ENCODE results near the gene CCDC88B. TPM values are rescaled to one million over a fixed set of nuclear protein-coding genes. Genes with fewer than 3 reads are reported as not detected.

The CCDC88B gene
- polyA plus RNA-seq, 1 donor from 2014 or later, result 1.3 TPM

DNA sequence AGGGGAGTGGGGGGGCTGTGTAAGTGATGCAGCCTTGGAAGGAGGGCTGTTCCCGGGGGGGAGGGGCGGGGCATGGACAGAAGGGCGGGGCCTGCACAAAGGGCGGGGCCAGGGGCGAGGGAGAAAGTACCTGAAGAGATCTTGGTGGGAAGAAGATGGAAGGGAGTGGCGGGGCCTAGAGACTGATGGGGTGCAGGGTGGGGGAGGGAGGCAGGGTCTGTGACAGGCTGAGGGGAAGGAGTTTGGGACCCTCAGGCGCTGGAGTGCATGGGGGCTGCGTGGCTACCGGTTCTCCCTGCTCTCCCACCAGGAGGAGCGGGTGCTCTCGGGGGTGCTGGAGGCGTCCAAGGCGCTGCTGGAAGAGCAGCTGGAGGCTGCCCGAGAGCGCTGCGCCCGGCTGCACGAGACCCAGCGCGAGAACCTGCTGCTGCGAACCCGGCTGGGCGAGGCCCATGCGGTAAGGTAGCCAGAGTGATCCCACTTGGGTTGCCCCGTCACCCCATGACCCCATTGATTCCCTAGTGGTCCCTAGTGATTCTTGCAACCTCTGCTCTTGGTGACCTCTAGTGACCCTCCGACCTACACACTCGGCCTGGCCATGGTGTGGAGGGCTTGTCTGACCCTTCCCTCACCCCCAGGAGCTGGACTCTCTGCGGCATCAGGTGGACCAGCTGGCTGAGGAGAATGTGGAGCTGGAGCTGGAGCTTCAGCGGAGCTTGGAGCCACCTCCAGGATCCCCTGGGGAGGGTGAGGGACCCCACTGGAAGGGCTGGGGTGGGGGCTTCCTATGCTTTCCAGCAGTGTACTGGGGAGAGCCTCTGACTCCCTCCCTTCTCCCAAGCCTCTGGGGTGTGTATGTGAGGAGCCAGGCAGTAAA, 3.1 kb downstream of the CCDC88B start:
- H3K4me3 ChIP-seq (ENCODE audit: low read length), result no peak overlapping the region
- H3K9me2 ChIP-seq (ENCODE audit: insufficient read depth, low read length), result no peaks in the 10 kb centered on the region
- no peak for TF ChIP-seq EP300 (conservative IDR thresholded peaks at IDR 0.05; ENCODE audit: poor library complexity, severe bottlenecking)
- TF ChIP-seq REST (IDR thresholded peaks at IDR 0.05; ENCODE audit: borderline replicate concordance), result no peak
- no peak for TF ChIP-seq MXI1 (conservative IDR thresholded peaks at IDR 0.05; ENCODE audit: poor library complexity, severe bottlenecking)
- TF ChIP-seq, protein P1, sequence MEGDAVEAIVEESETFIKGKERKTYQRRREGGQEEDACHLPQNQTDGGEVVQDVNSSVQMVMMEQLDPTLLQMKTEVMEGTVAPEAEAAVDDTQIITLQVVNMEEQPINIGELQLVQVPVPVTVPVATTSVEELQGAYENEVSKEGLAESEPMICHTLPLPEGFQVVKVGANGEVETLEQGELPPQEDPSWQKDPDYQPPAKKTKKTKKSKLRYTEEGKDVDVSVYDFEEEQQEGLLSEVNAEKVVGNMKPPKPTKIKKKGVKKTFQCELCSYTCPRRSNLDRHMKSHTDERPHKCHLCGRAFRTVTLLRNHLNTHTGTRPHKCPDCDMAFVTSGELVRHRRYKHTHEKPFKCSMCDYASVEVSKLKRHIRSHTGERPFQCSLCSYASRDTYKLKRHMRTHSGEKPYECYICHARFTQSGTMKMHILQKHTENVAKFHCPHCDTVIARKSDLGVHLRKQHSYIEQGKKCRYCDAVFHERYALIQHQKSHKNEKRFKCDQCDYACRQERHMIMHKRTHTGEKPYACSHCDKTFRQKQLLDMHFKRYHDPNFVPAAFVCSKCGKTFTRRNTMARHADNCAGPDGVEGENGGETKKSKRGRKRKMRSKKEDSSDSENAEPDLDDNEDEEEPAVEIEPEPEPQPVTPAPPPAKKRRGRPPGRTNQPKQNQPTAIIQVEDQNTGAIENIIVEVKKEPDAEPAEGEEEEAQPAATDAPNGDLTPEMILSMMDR (IDR thresholded peaks at IDR 0.05; ENCODE audit: poor library complexity, severe bottlenecking), result no peak
- no peak for TF ChIP-seq SMC3 (conservative IDR thresholded peaks at IDR 0.05; ENCODE audit: poor library complexity)
- no peak for TF ChIP-seq RAD21 (conservative IDR thresholded peaks at IDR 0.05)
- TF ChIP-seq TAF1 (IDR thresholded peaks at IDR 0.05; ENCODE audit: low read depth), result no peak
- TF ChIP-seq POLR2AphosphoS5 (IDR thresholded peaks at IDR 0.05), result no peak
- TF ChIP-seq EZH2 (IDR thresholded peaks at IDR 0.05; ENCODE audit: borderline replicate concordance, insufficient read depth, low read length, poor library complexity, severe bottlenecking), result no peak
- H3K27ac ChIP-seq (ENCODE audit: low read length), result no peak overlapping the region
- no peak overlapping the region for H3K4me2 ChIP-seq (ENCODE audit: low read length)
- H2AFZ ChIP-seq (ENCODE audit: low read depth, low read length), result no peak overlapping the region
- no peaks in the 10 kb centered on the region for H3F3A ChIP-seq (ENCODE audit: insufficient read depth, low read length, poor library complexity, severe bottlenecking)
- H3K36me3 ChIP-seq (ENCODE audit: insufficient read depth, low read length), result no peaks in the 10 kb centered on the region
- no peaks in the 10 kb centered on the region for H3K79me2 ChIP-seq (replicated peaks; ENCODE audit: insufficient read depth, low read length)
- H3K9me3 ChIP-seq (ENCODE audit: low read length), result no peaks in the 10 kb centered on the region
- H3K27me3 ChIP-seq (ENCODE audit: insufficient read depth, low read depth, low read length), result no peaks in the 10 kb centered on the region
- H4K20me1 ChIP-seq (ENCODE audit: insufficient read depth), result no peaks in the 10 kb centered on the region
- no peak overlapping the region for H3K9ac ChIP-seq (ENCODE audit: low read length)

DNA sequence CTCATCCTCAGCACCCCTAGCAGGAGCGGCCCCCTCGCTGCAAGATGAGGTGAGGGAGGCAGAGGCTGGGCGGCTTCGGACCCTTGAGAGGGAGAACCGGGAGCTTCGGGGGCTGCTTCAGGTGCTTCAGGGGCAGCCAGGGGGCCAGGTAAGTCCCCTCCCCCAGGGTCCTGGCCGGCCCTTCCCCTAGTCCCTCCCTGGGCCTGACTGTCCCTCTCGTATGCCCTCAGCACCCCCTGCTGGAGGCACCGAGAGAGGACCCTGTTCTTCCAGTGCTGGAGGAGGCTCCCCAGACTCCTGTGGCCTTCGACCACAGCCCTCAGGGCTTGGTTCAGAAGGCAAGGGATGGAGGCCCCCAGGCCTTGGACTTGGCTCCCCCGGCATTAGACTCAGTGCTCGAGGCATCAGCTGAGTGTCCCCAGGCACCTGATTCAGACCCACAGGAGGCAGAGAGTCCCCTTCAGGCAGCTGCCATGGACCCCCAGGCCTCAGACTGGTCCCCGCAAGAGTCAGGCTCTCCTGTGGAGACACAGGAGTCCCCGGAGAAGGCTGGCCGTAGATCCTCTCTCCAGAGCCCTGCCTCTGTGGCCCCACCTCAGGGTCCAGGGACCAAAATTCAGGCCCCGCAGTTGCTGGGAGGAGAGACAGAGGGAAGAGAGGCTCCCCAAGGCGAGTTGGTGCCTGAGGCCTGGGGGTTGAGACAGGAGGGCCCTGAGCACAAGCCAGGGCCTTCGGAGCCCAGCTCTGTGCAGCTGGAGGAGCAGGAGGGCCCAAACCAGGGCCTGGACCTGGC, 4.0 kb downstream of the CCDC88B start:
- no peaks in the 10 kb centered on the region for H3K79me2 ChIP-seq (replicated peaks; ENCODE audit: insufficient read depth, low read length)
- no peaks in the 10 kb centered on the region for H4K20me1 ChIP-seq (ENCODE audit: insufficient read depth)
- H3K9ac ChIP-seq (ENCODE audit: low read length), result no peak overlapping the region
- no peaks in the 10 kb centered on the region for H3K9me3 ChIP-seq (ENCODE audit: low read length)
- no peak overlapping the region for H2AFZ ChIP-seq (ENCODE audit: low read depth, low read length)
- TF ChIP-seq, protein P1 (IDR thresholded peaks at IDR 0.05; ENCODE audit: poor library complexity, severe bottlenecking), result no peak
- H3K27ac ChIP-seq (ENCODE audit: low read length), result no peak overlapping the region
- no peak overlapping the region for H3K4me2 ChIP-seq (ENCODE audit: low read length)
- no peaks in the 10 kb centered on the region for H3K9me2 ChIP-seq (ENCODE audit: insufficient read depth, low read length)
- H3F3A ChIP-seq (ENCODE audit: insufficient read depth, low read length, poor library complexity, severe bottlenecking), result no peaks in the 10 kb centered on the region
- H3K36me3 ChIP-seq (ENCODE audit: insufficient read depth, low read length), result no peaks in the 10 kb centered on the region
- H3K4me3 ChIP-seq (ENCODE audit: low read length), result no peak overlapping the region
- H3K27me3 ChIP-seq (ENCODE audit: insufficient read depth, low read depth, low read length), result no peaks in the 10 kb centered on the region

All from neural cell (in vitro differentiated cells).